OCI-LY3 (cell line): Measurements from ENCODE around the gene PTN.

Source experiments
- H2AFZ ChIP-seq: fragments of 200-600, 300-600 bp; shearing (Covaris generic); 2 replicates; pipeline ENCODE4 v1.6.0; 2014; ENCODE audit warnings: antibody characterized with exemption, low read depth, low read length
- H3K27ac ChIP-seq: fragments of 200-600, 300-600 bp; sonication (generic); 2 replicates; pipeline ENCODE4 v1.5.1; 2014; ENCODE audit warnings: mild to moderate bottlenecking, low read length, moderate library complexity, mixed read lengths
- H3K27me3 ChIP-seq: fragments of 200-600, 300-600 bp; sonication (generic); 2 replicates; pipeline ENCODE4 v1.6.1; 2014; ENCODE audit warnings: low read depth, low read length, mixed read lengths
- H3K36me3 ChIP-seq: fragments of 200-600, 300-600 bp; sonication (generic); replicated peaks from 2 replicates; pipeline ENCODE3; 2014; ENCODE audit warnings: low read depth, low read length, mixed read lengths
- H3K4me1 ChIP-seq: fragments of 300-600, 200-600 bp; sonication (generic); 2 replicates; pipeline ENCODE4 v1.6.1; 2014; ENCODE audit warnings: low read length, mixed read lengths
- H3K4me2 ChIP-seq: fragments of 200-600, 300-600 bp; sonication (generic); 2 replicates; pipeline ENCODE4 v1.6.1; 2014; ENCODE audit warnings: low read length, mixed read lengths
- H3K4me3 ChIP-seq: fragments of 300-600, 200-600 bp; sonication (generic); 2 replicates; pipeline ENCODE4 v1.5.1; 2014; ENCODE audit warnings: antibody characterized with exemption, mild to moderate bottlenecking, low read length, moderate library complexity
- H3K79me2 ChIP-seq: fragments of 300-600, 200-600 bp; shearing (Covaris generic); 2 replicates; pipeline ENCODE4 v1.6.1; 2014; ENCODE audit warnings: mild to moderate bottlenecking, low read length, mixed read lengths
- H3K9ac ChIP-seq: fragments of 300-600, 200-600 bp; shearing (Covaris generic); 2 replicates; pipeline ENCODE4 v1.6.0; 2014; ENCODE audit warnings: mild to moderate bottlenecking, low read length, moderate library complexity
- H3K9me3 ChIP-seq: fragments of 200-600, 300-600 bp; shearing (Covaris generic); 2 replicates; pipeline ENCODE4 v1.6.1; 2014; ENCODE audit warnings: low read length, mixed read lengths; ENCODE audit not compliant: insufficient read depth
- H4K20me1 ChIP-seq: fragments of 200-600, 300-600 bp; sonication (generic); 2 replicates; pipeline ENCODE4 v1.6.1; 2016; ENCODE audit warnings: low read length, mixed read lengths; ENCODE audit not compliant: insufficient read depth
- CTCF ChIP-seq: fragments of 200-600, 300-600 bp; sonication (generic); IDR thresholded peaks from 2 replicates; pipeline ENCODE4 v1.5.1; 2014; ENCODE audit warnings: antibody characterized with exemption, low read length, low read depth
- EZH2phosphoT487 ChIP-seq: fragments of 200-600 bp; shearing (Covaris generic); IDR thresholded peaks from 2 replicates; pipeline ENCODE4 v1.6.1; 2018; ENCODE audit warnings: antibody characterized with exemption, mixed run types, low read depth

Gene PTN

GRCh38 chr7:137206770-137207169 lies 136.8 kb downstream of the PTN start:
- no peak overlapping the region for H2AFZ ChIP-seq

GRCh38 chr7:137204246-137204645 lies 139.3 kb downstream of the PTN start:
- Histone ChIP-seq H2AFZ (no peak overlapping the region), H3K27ac (no peak overlapping the region), H3K4me3 (no peak overlapping the region), H3K9ac (no peak overlapping the region), H3K79me2 (no peaks in the 10 kb centered on the region), H3K27me3 (no peaks in the 10 kb centered on the region), H3K36me3 (no peaks in the 10 kb centered on the region), H3K9me3 (no peaks in the 10 kb centered on the region), H3K4me2 (no peak overlapping the region), H3K4me1 (no peaks in the 10 kb centered on the region), H4K20me1 (no peaks in the 10 kb centered on the region)
- no peak for TF ChIP-seq EZH2phosphoT487
- no peak for TF ChIP-seq CTCF

More at GRCh38 chr7:137206770-137207169, 136.8 kb downstream of the PTN start:
- Histone ChIP-seq H3K9ac (no peak overlapping the region), H3K4me1 (no peaks in the 10 kb centered on the region), H3K4me2 (no peak overlapping the region), H3K36me3 (no peaks in the 10 kb centered on the region), H3K79me2 (no peaks in the 10 kb centered on the region), H3K9me3 (no peaks in the 10 kb centered on the region), H4K20me1 (no peaks in the 10 kb centered on the region), H3K4me3 (no peak overlapping the region), H3K27me3 (no peaks in the 10 kb centered on the region), H3K27ac (no peak overlapping the region)
- TF ChIP-seq CTCF (no peak), EZH2phosphoT487 (no peak)

GRCh38 chr7:137203351-137203750 lies 140.2 kb downstream of the PTN start:
- H3K9ac ChIP-seq = no peak overlapping the region
- no peaks in the 10 kb centered on the region for H3K4me1 ChIP-seq
- no peaks in the 10 kb centered on the region for H3K79me2 ChIP-seq
- H3K4me2 ChIP-seq = no peak overlapping the region
- TF ChIP-seq EZH2phosphoT487 = no peak
- TF ChIP-seq CTCF = no peak
- no peaks in the 10 kb centered on the region for H3K36me3 ChIP-seq
- no peak overlapping the region for H3K4me3 ChIP-seq
- H3K9me3 ChIP-seq = no peaks in the 10 kb centered on the region
- H2AFZ ChIP-seq = no peak overlapping the region
- H4K20me1 ChIP-seq = no peaks in the 10 kb centered on the region
- no peaks in the 10 kb centered on the region for H3K27me3 ChIP-seq
- no peak overlapping the region for H3K27ac ChIP-seq

GRCh38 chr7:137196648-137197047 lies 146.9 kb downstream of the PTN start:
- Histone ChIP-seq H3K27me3 (no peaks in the 10 kb centered on the region), H3K4me3 (no peak overlapping the region), H3K27ac (no peak overlapping the region), H3K4me1 (no peaks in the 10 kb centered on the region), H3K4me2 (no peak overlapping the region), H3K36me3 (no peaks in the 10 kb centered on the region), H4K20me1 (no peaks in the 10 kb centered on the region), H3K9me3 (no peaks in the 10 kb centered on the region), H2AFZ (no peak overlapping the region), H3K9ac (no peak overlapping the region), H3K79me2 (no peaks in the 10 kb centered on the region)
- TF ChIP-seq CTCF (no peak), EZH2phosphoT487 (no peak)
